NCI-H345 treated with DMSO at 0.1 percent for 48 hours (cell line): ENCODE measurements around the gene ZNF385C.

Source experiments
- DNase-seq: peaks from one replicate; lab custom pipeline; 2025; ENCODE audit not compliant: unreplicated experiment; lab: John Stamatoyannopoulos, UW

The ZNF385C gene

DNA sequence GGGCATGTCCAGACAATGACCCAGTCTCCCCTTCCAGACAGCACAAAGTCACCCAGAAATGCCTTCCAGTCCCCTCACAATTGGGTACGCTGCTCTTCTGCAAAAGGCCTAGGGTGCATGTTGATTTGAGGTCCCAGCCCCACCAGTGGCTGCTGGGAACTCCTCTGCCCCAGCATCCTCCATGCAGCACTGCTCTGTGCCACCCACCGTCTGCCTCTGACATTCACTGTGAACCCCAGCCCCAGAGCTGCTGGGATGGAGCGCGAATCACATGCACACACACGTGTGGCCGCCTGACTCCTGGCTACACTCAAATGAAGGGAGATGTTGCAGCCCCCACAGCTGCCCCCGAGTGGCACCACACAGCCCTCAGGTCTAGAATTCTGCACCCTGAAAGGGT lies 46.6 kb downstream of the ZNF385C start:
- DNase-seq, result no peak

DNA sequence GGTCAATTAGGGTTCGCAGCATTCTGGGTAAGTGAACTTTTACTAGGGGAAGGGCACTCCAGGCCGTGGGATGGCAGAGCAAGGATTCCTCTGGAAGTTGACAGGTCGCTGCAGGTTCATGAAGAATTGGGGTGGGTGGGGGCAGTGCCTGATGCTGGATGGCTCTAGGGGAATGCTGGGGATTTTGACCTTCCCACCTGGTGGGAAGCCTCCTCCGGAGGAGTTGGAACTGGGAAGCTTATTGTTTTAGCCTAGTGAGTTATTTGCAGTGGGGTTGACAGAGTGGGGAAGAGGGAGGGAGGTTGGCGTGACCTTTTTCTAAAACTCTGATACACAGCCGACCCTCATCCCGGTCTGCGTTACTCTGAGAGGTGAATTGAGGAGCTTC lies 47.3 kb downstream of the ZNF385C start:
- no peak for DNase-seq

DNA sequence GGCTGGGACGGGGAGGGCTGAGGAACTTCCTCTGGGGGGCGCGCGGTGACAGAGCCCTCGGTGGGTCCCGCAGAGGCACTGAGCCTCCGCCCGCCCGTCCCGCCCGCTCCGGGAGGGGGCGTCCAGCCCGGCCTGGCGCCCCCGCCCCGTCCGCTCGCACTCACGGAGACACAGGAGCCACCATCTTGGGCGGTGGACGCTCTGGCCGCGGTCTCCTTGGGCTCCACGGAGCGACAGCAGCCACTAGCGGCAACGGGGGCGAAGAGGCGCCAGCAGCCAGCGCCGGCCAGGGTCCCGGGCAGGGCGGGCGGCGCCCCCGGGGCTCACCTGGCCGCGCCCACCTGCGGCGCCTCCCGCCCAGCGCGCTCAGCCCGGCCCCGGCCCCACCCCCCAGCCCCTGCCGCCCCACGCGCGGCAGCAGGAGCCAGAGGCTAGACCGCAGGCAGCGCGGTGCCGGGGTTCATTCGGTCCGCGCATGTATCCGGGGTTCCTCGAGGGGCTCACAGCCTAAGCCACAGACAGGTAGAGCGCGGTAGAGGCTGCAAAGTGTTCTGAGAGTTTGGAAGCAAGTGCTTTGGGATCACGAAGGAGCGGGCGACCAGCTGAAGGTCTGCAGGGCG lies 47.8 kb downstream of the ZNF385C start, which contains the start of gene C17orf113:
TSS of gene C17orf113 (minus strand) at position 209 of the 620 bp plus-strand sequence. CDS start 7,225 bp downstream, outside the sequence.
- peak; percentile 30 for DNase-seq

DNA sequence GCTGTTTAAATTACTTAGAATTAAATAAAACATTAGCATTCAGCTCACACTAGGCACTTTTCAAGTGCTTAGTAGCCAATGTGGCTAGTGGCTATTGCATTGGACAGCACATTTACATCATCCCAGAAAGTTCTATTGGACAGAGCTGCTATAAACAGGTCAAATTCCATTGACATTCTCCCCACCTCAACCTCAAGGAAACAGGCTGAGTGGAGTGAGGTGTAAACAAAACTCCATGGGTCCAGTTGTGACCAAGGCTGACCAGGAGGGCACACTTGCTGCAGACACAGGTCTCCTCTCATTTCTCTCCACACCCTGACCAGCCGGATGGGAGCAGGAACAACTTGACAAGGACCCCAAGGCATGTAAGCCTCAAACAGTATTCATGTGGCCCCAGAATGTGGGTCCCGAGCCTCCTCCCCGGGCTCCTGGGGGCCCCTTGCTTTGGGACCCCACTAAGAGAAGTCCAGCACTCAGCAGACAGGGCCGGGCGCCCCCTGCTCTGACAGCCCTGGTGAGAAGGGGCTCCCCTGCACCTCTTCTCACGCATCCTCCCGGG lies 48.4 kb downstream of the ZNF385C start:
- DNase-seq, result no peak

DNA sequence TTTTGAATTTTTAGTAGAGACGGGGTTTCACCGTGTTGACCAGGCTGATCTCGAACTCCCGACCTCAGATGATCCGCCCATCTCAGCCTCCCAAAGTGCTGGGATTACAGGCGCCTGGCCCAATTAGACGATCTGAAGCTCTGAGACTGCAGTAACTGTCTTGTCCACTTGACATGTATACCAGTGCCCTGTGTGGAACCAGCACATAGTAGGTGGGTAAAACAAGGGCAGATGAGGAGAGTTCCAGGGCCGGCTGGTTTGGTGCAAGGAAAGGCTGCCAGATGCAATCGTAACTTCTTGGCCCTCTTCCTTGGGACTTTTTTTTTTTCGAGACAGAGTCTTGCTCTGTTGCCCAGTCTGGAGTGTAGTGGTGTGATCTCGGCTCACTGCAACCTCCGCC lies 50.9 kb downstream of the ZNF385C start:
- no peak for DNase-seq

DNA sequence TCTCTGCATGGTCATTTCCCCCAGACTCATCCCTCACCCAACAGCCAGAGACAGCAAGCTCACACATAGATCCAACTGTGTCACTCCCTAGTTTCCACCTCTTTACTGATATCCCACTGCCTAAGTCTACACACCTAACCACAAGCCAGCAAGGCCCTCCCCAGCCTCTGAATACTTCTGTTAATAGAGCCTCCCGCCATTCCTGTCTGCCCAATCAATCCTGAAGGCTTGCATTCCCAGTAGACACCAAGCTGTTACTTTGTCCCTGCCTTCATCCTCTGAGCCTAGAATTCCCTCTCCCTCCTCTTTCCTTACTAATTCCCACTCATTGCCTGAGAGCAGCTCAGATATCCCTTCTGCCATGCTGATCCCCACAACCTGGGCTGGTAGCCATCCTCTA lies 52.6 kb downstream of the ZNF385C start:
- DNase-seq, result no peak

DNA sequence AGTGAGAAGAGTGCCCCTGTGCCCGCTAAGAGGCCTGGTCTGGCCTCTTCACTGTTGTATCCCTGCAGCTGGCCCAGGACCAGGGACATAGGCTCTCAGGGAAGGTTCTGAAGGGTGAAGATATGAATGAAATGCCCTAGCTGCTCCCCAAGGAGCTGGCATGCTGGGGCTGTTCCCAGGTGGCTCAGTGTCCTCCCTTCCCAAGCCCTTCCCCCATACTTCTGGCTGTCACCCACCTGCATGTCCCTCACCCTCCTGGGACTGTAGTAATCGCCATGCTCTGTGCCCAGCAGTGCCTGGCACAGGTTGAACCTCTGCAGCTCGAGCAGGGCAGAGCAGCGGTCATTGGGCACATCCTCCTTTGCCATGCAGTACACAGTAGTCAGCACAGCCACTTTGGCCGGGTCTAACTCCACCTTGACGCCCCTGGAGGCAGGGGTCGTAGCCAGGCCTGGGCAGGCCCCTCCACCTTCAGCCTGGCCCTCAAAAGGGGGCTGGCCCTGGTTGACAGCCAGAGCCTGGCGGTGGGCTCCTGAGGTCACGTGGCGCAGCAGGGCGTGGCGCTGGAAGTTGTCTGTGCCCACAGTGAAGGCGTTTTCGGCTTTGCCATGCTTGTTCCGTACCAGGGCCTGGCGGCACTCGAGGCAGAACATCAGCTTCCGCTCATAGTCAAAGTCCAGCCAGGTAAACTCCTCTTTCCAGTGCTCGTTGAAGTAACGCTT lies 55.5 kb downstream of the ZNF385C start:
- no peak for DNase-seq

DNA sequence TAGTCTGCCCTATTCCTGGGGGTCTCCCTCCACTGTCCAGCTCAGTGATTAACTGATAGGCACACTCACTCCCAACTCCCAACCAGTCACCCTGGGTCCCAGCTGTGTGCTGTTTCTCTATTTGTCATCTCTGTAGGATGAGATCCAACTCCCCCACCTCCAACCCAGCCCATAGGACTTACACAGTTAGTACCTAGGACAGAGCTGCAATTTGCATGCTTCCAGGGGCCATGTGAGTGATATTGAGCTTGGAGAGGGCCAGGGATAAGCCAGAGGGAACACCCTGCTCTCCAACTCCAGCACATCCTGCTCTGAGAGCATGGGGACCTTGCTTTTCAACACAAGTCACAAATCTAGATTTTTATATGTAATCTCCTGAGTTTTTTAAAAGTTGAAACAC lies 56.7 kb downstream of the ZNF385C start:
- DNase-seq, result no peak

DNA sequence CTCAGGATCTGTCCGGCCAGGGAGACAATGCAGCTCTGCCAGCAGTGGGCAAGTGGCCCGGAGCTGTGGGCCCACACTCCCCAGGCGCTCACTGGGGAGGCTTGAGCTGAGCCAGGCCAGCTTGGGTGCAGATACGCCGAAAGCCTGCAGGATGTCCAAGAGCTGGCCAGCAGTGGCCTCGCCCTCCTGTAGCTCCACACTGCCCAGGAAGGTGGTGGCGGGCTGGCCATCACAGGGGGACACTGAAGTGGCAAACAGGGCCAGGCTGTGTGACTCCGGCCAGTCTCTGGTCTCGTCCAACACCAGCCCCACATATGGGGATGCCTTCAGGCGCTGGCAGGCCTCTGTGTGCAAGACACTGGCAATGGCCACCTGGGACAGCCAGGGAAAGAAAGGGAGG lies 57.5 kb downstream of the ZNF385C start:
- DNase-seq, result no peak

DNA sequence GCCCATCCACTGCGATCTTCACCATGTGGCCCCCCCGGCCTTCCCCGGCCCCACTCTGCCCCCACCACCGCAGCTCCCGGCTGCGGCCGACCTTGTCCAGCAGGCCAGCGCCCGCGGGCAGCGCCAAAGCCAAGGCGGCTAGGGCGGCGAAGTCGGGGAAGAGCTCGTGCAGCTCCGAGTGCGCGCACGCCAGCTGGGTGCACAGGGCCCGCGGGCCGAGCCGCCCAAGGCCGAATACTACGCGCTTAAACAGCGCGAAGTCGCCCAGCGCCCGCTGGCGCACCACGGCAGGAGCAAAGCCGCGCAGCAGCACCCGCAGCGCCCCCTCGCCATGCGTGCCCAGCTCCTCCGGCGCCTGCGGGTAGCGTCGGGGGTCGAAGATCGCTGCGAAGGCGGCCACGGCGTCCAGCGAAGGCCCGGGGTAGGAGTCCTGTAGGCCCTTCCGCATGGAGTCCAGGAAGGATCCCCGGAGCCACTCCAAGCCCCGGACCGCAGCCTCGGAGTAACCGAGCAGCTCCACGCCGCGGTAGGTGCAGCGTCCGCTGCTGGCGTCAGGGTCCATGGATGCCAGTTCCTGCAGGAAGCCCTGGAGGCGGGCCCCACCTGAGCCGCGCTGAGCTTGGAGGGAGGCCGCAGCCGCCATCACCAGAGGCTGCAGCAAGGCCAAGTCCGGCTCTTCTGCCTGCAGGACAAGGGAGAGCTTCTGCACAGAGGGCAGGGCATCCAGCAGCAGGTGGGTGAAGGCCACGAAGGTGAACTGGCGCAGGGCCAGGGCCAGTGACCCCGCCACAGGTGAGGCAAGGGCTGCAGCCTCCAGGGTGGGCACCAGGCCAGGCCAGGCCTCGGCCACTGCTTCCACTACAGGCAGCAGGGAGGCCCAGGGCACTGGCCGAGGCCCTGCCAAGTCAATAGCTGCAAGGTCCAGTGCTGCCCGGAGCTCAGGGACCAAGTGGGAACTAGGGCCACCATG lies 58.2 kb downstream of the ZNF385C start:
- no peak for DNase-seq

DNA sequence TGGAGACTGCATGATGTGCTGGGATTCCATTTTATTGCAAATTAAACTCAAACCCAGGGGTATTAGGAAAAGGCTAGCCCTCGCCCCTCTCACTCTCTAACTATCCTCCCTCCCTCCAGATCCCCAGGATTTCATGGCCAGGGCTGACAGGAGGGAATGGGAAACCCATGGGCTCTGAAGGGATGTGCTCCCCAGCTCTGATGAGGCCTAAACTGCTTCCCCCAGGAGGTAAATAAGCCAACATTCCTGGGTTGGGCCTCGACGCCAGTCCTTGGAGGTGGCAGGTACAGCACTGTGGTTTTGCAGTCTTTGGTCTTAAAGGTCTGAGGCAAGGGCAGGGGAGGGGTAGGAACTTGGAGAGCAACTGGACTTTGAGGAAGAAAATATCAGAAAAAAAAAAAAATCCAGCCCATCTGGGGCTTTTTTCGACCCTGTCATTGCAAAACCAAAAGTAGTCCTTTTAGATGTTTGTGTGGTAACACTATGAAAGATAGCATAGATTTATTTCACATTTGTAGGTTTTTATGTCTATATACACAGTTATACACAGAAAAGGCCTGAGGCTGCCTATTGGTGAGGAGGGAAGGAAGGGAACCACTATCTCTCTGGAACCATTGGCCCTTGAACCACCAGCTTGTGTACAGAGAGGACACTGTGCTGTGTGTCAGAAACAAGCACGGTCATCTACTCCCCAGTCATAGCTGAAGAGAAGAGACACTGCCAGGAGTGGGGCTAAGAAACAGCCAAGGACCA lies 59.9 kb downstream of the ZNF385C start:
- no peak for DNase-seq

DNA sequence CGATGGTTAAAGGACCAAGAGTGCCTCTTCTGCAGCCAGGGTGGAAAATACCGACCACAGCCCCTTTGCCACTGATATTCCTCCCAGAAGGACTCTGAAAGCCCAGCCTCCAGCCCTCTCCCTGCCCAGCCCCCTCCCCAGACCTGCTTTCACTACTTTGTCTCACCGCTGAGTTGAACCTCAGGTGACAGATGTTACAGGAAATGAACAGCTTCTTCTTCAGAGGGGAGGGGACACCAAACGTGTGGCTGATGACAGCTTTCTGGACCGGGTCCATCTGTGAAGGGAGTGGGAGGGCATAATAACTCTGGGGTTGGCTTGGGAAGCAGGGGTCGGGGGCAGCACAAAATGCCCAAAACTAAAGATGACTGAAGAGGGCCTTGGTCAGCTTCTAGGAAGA lies 64.2 kb downstream of the ZNF385C start:
- no peak for DNase-seq

DNA sequence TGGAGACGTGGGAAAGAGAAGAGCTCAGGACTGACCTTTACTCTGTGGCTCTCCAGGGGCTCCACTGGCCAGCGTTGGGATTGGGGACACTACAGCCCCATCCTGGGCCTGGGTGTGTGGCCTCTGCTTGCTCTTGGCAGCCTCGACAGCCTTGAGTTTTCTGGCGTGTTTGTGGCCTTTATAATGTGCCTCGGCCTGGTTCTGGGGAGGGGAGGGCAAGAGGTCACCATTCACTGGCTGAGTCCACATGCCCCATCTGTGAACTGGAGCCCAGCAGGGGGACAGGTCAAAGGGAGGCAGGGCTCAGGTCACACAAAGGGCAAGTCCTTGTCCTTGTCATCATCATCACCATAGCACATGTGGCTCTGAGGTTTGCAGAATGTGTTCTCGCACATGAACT lies 66.7 kb downstream of the ZNF385C start:
- DNase-seq, result no peak

DNA sequence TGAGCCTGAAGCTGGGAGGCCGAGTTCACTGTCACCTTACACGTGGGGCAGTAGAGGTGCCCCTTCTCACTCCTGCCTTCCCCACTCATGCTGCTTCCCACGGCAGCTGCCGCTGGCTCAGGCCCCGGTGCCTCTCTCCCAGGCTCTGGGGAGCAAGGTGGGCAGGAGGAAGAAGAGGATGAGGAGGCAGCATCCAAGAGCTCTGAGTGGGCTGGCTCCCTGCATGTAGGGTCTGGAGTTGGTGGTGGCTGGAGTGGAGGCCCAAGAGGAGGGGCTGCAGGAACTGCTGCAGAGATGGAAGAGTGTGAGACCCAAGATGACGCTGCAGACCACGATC lies 69.5 kb downstream of the ZNF385C start:
- DNase-seq, result no peak

DNA sequence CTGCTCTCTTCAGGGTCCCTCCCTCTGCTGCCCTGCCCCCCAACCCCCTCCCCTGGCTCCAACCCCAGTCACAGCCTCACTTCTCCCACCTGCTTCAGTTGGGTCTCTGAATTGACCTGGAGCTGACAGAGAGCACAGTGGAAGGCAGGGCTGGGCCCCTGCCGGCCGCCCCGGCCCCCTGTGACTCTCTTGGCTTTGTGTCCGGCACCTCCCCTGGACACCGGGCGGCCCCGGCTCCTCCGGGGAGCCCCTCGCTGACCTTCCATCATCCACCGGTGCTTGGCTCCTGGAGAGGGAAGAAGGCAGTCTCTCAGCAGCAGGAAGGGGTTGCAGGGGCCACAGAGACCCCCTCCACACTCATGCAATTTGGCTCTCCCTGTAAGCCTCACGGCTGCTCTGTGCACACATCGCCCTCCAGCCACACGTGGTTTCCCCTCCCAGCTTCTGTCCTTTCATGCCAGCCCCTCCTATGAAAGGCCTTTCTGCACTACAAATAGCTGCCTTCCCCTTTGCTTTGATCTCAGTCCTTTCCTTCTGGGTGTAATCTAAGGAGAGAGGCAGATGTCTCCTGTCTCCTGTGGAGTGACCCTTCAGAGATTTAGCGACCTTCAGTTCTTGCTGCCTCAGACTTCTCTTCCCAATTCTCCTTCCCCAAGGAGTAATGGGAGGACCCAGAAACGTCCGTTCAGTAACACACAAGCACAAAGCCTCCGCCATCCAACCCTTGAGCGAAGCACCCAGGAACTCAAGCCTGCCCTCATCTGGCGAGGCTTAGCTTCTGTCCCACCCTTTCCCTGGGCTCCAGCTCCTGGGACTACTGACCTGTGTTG lies 70.1 kb downstream of the ZNF385C start:
- DNase-seq, result no peak

DNA sequence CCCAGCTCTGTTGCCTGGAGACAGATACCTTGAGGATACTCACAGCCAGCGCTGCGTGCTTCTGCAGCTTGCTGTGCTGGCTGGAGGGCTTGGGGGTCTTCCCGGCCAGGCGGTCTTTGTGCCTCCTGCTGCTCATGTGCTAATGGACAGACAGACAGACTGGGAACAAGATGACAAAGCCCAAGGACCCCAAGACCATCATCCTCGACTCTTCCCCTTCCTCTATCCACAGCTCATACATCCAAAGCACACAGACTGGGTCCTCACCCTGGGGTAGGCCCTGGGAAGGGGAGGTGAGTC lies 70.7 kb downstream of the ZNF385C start:
- no peak for DNase-seq

DNA sequence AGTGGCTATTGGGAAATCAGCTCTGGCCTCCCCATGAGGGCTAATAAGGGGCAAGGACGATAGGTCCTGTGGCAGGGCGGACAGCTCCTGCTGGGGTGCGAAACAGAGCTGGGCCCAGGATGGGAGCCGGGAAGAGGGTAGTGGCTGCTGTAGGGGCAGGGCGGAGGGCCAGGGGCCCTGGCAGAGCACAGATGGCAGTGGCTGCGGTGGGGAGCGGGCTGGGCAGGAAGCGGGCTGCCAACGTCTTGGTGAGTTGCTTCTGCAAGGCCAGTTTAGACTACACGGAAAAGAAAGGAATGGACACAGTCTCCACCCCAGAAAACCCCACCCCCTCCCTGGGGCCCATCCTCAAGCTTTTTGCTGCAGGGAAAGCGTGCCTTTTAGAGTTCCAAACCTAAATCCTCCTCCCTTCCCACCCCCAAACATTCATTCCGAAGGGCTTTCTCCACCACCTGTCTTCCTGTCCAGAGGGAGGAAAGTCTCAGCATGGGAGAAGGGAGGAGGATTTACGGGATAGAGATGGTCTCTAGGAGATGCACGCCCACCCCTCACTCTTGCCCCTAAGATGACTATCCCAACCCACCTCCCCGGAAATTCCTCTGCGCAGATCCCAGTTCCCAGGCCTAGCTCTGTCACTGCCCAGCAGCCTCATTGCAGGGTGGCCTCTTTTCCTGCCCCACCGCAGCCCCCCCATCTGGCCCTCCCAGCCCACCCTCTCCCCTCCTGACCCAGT lies 71.2 kb downstream of the ZNF385C start:
- DNase-seq, result no peak

DNA sequence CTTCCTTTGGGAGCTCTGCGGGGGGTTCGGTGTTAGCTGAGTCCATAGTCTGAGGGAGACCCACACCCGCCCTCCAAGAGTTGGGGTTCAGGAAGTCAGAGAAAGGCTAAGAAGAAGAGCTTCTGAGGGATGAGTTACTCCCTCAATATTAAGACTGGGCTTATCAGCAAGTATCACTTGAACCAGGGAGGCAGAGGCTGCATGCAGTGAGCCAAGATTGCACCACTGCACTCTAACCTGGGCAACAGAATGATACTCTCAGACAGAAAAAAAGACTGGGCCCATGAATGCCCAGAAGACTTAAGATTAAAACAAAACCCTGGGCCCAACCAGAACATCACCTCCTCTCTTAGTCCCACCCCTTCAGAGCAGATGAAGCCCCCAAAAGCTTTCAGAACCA lies 72.3 kb downstream of the ZNF385C start:
- DNase-seq, result no peak

DNA sequence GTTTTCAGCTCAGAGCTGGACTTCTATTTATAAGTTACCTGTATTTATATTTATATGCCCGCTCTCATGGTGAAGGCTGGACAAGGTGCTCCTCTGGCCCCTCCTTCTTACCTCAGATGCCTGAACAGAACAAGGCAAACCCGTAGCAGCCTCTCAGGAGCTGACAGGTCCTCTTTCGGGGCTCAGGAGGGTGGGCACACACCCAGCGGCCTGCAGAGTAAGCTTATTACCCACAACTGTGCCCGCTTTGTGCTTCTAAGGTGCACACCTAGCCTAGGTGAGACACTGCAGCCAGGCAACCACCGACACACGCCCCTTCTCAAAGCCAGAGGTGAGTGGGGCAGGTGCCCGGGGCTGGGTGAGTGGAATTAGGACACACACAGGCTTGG lies 73.1 kb downstream of the ZNF385C start:
- no peak for DNase-seq
